Activated effector memory CD4-positive, alpha-beta T cell treated with anti-CD3 and anti-CD28 coated beads, Interleukin-2, amount 50 U/mL, for 16 hours (primary cell): ENCODE results near the gene CMC1.
A peak's percentile ranks its signal among the peaks of the same experiment; 100 is the strongest.
"Not testable (repeated sequence)": the region's sequence is repeated elsewhere in the genome, so short reads cannot be mapped to it uniquely, and the experiment has no call there.

Source experiments
- DNase-seq: peaks from one replicate; pipeline ENCODE4 v3.0.0-alpha.2; 2020

CMC1 gene

GRCh38 chr3:28241221-28242160 lies at the start of gene CMC1:
CMC1 (plus strand) TSS chr3:28241619; CDS start chr3:28241794, 175 bp downstream.
- DNase-seq = peak; percentile 96

- no peak for DNase-seq
Observed at GRCh38 chr3:28198161-28198560, 43.3 kb upstream of the CMC1 start.

- DNase-seq = no peak
Observed at GRCh38 chr3:28198974-28199373, 42.4 kb upstream of the CMC1 start.

- not testable (repeated sequence) for DNase-seq
Observed at GRCh38 chr3:28199643-28200042, 41.8 kb upstream of the CMC1 start.

GRCh38 chr3:28200366-28200848 lies 41.0 kb upstream of the CMC1 start:
- DNase-seq = not testable (repeated sequence)

GRCh38 chr3:28206479-28206878 lies 34.9 kb upstream of the CMC1 start:
- no peak for DNase-seq

GRCh38 chr3:28207000-28207733 lies 34.3 kb upstream of the CMC1 start:
- DNase-seq = no peak

- no peak for DNase-seq
Observed at GRCh38 chr3:28210968-28211713, 30.3 kb upstream of the CMC1 start.

- DNase-seq = no peak
Observed at GRCh38 chr3:28212681-28213080, 28.7 kb upstream of the CMC1 start.

- no peak for DNase-seq
Observed at GRCh38 chr3:28215407-28215806, 26.0 kb upstream of the CMC1 start.

- no peak for DNase-seq
Observed at GRCh38 chr3:28218071-28218916, 23.1 kb upstream of the CMC1 start.

GRCh38 chr3:28218917-28219198 lies 22.6 kb upstream of the CMC1 start:
- DNase-seq = no peak

GRCh38 chr3:28224430-28224829 lies 17.0 kb upstream of the CMC1 start:
- no peak for DNase-seq

- DNase-seq = no peak
Observed at GRCh38 chr3:28226020-28226419, 15.4 kb upstream of the CMC1 start.

GRCh38 chr3:28228623-28229022 lies 12.8 kb upstream of the CMC1 start:
- no peak for DNase-seq

GRCh38 chr3:28232659-28233058 lies 8.8 kb upstream of the CMC1 start:
- no peak for DNase-seq

GRCh38 chr3:28234454-28234853 lies 7.0 kb upstream of the CMC1 start:
- no peak for DNase-seq

GRCh38 chr3:28239108-28239507 lies 2.3 kb upstream of the CMC1 start:
- DNase-seq = no peak

GRCh38 chr3:28240441-28240840 lies 978 bp upstream of the CMC1 start:
- no peak for DNase-seq

- DNase-seq = no peak
Observed at GRCh38 chr3:28242519-28242918, 1.1 kb downstream of the CMC1 start.

GRCh38 chr3:28243424-28244106 lies 2.1 kb downstream of the CMC1 start:
- no peak for DNase-seq

- no peak for DNase-seq
Observed at GRCh38 chr3:28244491-28244890, 3.1 kb downstream of the CMC1 start.
